GM19468 (cell line): Measurements from ENCODE around the gene PROZ.

Experiments
- ATAC-seq: cut with Tn5 transposase; IDR thresholded peaks from one replicate; pipeline ENCODE4 v1.9.1; 2021; ENCODE audit warnings: mild to moderate bottlenecking, moderate library complexity, moderate number of reproducible peaks; ENCODE audit not compliant: unreplicated experiment; ENCODE audit errors: extremely low read depth

Gene PROZ

GRCh38 chr13:113196970-113197737 lies 38.7 kb downstream of the PROZ start:
- ATAC-seq = no peak

- no peak for ATAC-seq
Measured at GRCh38 chr13:113201815-113202214, 43.4 kb downstream of the PROZ start.

GRCh38 chr13:113202912-113203311 lies 44.5 kb downstream of the PROZ start:
- no peak for ATAC-seq

- no peak for ATAC-seq
Measured at GRCh38 chr13:113203507-113204377, 45.3 kb downstream of the PROZ start.

- no peak for ATAC-seq
Measured at GRCh38 chr13:113204378-113204734, 45.9 kb downstream of the PROZ start.

GRCh38 chr13:113205428-113205931 lies 47.0 kb downstream of the PROZ start:
- ATAC-seq = no peak

GRCh38 chr13:113207460-113207859 lies 49.0 kb downstream of the PROZ start:
- no peak for ATAC-seq

- no peak for ATAC-seq
Measured at GRCh38 chr13:113207890-113208420, 49.5 kb downstream of the PROZ start.

- peak; percentile 66 for ATAC-seq
Measured at GRCh38 chr13:113208421-113209335, 50.2 kb downstream of the PROZ start, which contains the start of gene PCID2. PCID2 (minus strand) TSS chr13:113208669; CDS start chr13:113208634, 35 bp downstream.

GRCh38 chr13:113209336-113209758 lies 50.9 kb downstream of the PROZ start, which contains the start of gene CUL4A:
CUL4A (plus strand) TSS chr13:113209613; CDS start chr13:113209628, 15 bp downstream.
- ATAC-seq = no peak

- ATAC-seq = peak; percentile 19
Measured at GRCh38 chr13:113209759-113210421, 51.4 kb downstream of the PROZ start.

GRCh38 chr13:113210833-113211232 lies 52.4 kb downstream of the PROZ start:
- no peak for ATAC-seq

- ATAC-seq = no peak
Measured at GRCh38 chr13:113211774-113212173, 53.3 kb downstream of the PROZ start.

- no peak for ATAC-seq
Measured at GRCh38 chr13:113216254-113217048, 58.0 kb downstream of the PROZ start.

GRCh38 chr13:113218586-113218985 lies 60.1 kb downstream of the PROZ start:
- no peak for ATAC-seq

- ATAC-seq = no peak
Measured at GRCh38 chr13:113219256-113219940, 61.0 kb downstream of the PROZ start.

- ATAC-seq = no peak
Measured at GRCh38 chr13:113220141-113220598, 61.7 kb downstream of the PROZ start.

- no peak for ATAC-seq
Measured at GRCh38 chr13:113220877-113221276, 62.4 kb downstream of the PROZ start.
